AG04449 (cell line): ENCODE data around the gene ETV1.

Experiments used
- CTCF ChIA-PET: fragments of 350-600 bp; formaldehyde crosslinking; extraction: SDS; loops from one replicate; lab custom pipeline; 2021; ENCODE audit warnings: antibody characterized with exemption; lab: Yijun Ruan, JAX
- POLR2A ChIA-PET: fragments of 400-600, 350-600 bp; formaldehyde crosslinking; extraction: SDS; loops from one replicate; lab custom pipeline; 2020; ENCODE audit warnings: antibody characterized with exemption, inconsistent platforms; lab: Yijun Ruan, JAX
- DNase-seq: peaks from one replicate; pipeline ENCODE4 v3.0.0-alpha.2; 2010; ENCODE audit warnings: low read depth, low spot score
- H3K4me3 ChIP-seq: 2 replicates; pipeline ENCODE4 v1.5.1; 2011; ENCODE audit warnings: low read depth, mild to moderate bottlenecking, control low read depth, low read length
- TF ChIP-seq, protein P1 (sequence below): IDR thresholded peaks from one replicate; pipeline ENCODE4 v1.5.1; 2011; ENCODE audit warnings: mild to moderate bottlenecking, moderate library complexity, low read length, control low read depth, inconsistent platforms; ENCODE audit not compliant: insufficient read depth; ENCODE audit errors: missing control alignments

Gene ETV1

DNA sequence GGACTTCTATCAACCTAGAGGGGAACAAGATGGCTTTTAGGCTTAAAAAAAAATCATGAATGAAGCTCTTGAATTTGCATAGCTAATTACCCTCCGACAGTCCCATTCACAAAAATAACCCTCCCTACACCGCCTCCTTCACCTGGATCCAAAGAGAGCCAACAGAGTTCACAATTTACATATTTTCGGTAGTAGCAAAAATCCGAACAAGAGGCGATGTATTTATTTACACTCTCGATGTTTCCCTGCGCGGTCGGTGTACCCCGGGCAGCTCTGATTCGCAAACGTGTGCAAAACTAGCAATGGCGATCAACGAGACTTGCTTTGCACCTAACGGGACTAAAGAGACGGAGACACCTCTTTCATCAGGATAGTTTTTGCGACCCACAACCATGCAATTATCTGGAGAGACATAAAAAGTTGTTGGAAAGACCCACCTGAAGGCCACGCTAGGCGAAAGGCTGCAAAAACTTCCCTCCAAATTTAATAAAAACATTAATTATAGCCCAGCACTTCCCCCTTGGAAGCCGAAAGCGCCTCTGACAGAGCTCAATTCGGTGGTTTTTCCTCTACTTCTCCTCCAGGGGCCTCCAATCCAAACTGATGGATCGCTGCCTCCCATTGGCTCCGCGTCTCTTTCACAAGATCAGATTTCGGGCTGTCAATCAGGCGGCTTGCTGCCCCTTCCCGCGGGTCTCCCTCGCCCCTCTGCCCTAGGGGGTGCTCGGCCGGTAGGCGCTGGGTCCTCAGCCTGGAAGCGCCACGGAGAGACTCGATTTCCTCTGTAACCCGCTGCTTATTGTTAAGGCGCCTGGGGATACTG is at the start of gene ETV1:
ETV1 (minus strand) TSS at position 541 of the 823 bp plus-strand sequence. CDS start 614 bp downstream, outside the sequence.
- ChIA-PET POLR2A (interaction anchor here (0.7 to 1.5 kb wide), 6 partner anchors 9 to 1273 kb away, joined by 3 to 6 read pairs (median 4); no protein-coding TSS in a partner anchor), CTCF (interaction anchor here (0.9 to 5.0 kb wide), 6 partner anchors 9 to 464 kb away, joined by 3 to 32 read pairs (median 4); no protein-coding TSS in a partner anchor)
- peak within 1 kb of the TSS; percentile 82 for H3K4me3 ChIP-seq
- DNase-seq: no peak
- TF ChIP-seq, protein P1, sequence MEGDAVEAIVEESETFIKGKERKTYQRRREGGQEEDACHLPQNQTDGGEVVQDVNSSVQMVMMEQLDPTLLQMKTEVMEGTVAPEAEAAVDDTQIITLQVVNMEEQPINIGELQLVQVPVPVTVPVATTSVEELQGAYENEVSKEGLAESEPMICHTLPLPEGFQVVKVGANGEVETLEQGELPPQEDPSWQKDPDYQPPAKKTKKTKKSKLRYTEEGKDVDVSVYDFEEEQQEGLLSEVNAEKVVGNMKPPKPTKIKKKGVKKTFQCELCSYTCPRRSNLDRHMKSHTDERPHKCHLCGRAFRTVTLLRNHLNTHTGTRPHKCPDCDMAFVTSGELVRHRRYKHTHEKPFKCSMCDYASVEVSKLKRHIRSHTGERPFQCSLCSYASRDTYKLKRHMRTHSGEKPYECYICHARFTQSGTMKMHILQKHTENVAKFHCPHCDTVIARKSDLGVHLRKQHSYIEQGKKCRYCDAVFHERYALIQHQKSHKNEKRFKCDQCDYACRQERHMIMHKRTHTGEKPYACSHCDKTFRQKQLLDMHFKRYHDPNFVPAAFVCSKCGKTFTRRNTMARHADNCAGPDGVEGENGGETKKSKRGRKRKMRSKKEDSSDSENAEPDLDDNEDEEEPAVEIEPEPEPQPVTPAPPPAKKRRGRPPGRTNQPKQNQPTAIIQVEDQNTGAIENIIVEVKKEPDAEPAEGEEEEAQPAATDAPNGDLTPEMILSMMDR: peak; percentile 40

DNA sequence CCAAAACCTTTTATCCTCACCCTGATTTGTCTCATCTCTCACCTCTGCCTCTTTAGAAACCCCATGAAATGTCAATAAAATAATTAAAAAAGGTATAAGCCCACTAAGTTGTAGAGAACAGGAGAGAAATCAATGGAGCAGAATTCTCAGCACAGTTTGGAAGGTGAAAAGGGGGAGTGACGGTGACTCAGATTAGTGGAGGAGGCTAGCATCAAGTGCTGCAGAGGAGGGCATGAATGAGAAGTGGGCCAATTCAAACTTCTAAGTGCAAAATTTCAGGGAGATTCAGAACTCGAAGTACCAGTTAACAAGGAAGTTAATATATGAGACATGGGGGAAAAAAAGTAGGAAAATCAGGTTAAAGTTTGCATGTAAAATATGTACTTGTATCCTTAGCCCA is 34.9 kb upstream of the ETV1 start:
- H3K4me3 ChIP-seq: no peak overlapping the region
- TF ChIP-seq, protein P1: no peak
- ChIA-PET CTCF (no interaction called here), POLR2A (no interaction called here)
- no peak for DNase-seq

DNA sequence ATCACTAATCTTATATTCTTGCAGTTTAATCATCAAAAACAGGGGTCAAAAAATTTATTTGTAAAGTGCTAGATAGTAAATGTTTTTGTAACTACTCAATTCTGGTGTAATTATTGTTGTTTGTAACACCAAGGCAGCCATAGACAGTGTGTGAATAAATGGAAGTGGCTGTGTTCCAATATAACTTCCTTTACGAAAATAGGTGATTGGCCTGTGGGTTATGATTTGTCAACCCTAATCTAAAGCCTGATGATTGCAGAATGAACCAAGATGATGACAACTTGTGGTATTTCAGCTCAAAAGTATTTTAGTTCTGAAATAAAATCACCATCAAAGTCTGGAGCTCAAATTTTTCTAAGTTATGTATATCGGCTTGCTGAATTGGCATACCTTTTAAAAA is 34.4 kb upstream of the ETV1 start:
- DNase-seq: no peak
- TF ChIP-seq, protein P1: no peak
- POLR2A ChIA-PET: no interaction called here
- CTCF ChIA-PET: no interaction called here
- no peak overlapping the region for H3K4me3 ChIP-seq

DNA sequence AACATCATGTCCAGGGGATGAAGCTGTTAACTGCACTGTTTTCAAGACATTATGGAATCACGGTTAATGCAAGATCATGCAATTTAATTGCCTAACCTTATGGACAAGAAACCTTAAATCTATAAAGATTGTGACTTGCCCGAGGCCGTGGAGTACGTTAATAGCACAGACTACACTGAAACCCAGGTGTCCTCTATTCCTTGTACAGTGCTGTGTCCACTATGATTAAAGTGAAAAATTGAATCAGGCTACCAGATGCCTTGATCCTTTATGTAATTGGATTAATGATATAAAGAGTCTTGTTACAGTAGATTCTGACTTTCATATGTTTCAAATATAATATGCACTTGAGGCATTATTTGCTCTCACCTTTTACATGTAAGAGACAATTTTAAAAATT is 33.9 kb upstream of the ETV1 start:
- TF ChIP-seq, protein P1: no peak
- POLR2A ChIA-PET: no interaction called here
- DNase-seq: no peak
- H3K4me3 ChIP-seq: no peak overlapping the region
- CTCF ChIA-PET: no interaction called here

DNA sequence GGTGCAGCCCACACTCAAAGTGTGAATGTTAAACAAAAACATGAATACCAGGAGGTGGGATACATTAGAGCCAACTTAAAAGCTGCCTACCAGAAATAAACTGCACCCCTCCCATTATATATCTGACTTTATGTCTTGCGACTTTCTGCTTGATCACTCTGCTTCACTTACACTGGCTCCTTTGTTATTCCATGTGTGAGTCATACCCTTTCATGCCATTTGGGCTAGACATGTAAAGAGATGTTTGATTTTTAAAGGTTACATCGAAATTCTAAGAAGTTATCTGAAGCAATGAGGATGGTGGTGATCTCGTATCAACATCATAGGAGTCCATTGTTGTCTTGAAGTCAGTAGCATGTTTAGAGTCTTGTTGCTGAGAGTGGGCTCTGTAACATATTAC is 31.6 kb upstream of the ETV1 start:
- DNase-seq: peak; percentile 2
- no peak overlapping the region for H3K4me3 ChIP-seq
- ChIA-PET POLR2A (no interaction called here), CTCF (no interaction called here)
- TF ChIP-seq, protein P1: no peak

DNA sequence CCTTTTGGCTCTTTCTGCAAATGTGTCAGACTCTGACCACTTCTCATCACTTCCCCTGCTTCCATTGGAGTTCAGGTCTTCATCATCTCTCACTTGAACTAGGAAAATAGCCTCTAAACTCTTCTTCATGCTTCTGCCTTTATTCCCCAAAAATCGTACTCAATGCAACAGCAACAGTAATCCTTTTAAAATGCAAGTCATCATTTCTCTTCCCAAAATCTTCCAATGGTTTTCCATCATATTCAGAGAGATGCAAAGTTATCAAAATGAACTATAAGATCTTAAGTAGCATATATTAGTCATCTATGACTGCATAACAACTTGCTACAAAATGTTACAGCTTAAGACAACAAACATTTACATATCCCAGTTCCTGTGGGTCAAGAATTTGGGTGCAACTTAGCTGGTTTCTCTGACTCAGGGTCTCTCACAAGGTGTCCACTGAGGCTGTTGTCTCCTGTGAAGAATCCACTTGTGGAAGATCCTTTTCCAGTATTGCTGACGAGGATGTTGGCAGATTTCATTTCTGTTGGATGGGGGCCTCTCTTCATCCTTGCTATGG is 31.0 kb upstream of the ETV1 start:
- TF ChIP-seq, protein P1: no peak
- no peak overlapping the region for H3K4me3 ChIP-seq
- DNase-seq: no peak
- ChIA-PET POLR2A (no interaction called here), CTCF (no interaction called here)
